ENCODE data around the gene C12orf50. TPM values are rescaled to one million over a fixed set of nuclear protein-coding genes. Genes with fewer than 3 reads are reported as not detected.

C12orf50 gene
- 0.07 and 0.12 TPM in 2 replicates for total RNA-seq

GRCh38 chr12:88029093-88029665 is at the start of gene C12orf50:
TSS of gene C12orf50 (minus strand) at chr12:88029401. CDS start at chr12:88026962, 2,439 bp downstream.
- ChIA-PET POLR2A (no interaction called here), CTCF (no interaction called here)
- ATAC-seq (ENCODE audit: low read depth) (no peak), DNase-seq (no peak)
- Mint-ChIP-seq H3K27me3 (peaks cover 8% of the 10 kb centered on the region), H3K27ac (no peak within 1 kb of the TSS), H3K9me3 (no peaks in the 10 kb centered on the region), H3K4me1 (no peaks in the 10 kb centered on the region), H3K36me3 (ENCODE audit: low read depth) (no peaks in the 10 kb centered on the region), H3K4me3 (no peak within 1 kb of the TSS)
- no peak for TF ChIP-seq CTCF (IDR thresholded peaks at IDR 0.05)
- intact Hi-C loops (cut with micrococcal nuclease), result no loop called here

GRCh38 chr12:88067301-88067700 is 38.1 kb upstream of the C12orf50 start:
- peaks cover 12% of the 10 kb centered on the region for H3K4me1 Mint-ChIP-seq
- no peak for DNase-seq
- ChIA-PET POLR2A (no interaction called here), CTCF (no interaction called here)
- no peaks in the 10 kb centered on the region for H3K27me3 Mint-ChIP-seq
- H3K4me3 Mint-ChIP-seq, result no peak overlapping the region
- no peaks in the 10 kb centered on the region for H3K9me3 Mint-ChIP-seq
- TF ChIP-seq CTCF (IDR thresholded peaks at IDR 0.05), result no peak
- intact Hi-C loops (cut with micrococcal nuclease), result no loop called here
- H3K27ac Mint-ChIP-seq, result no peak overlapping the region
- H3K36me3 Mint-ChIP-seq (ENCODE audit: low read depth), result peaks cover 42% of the 10 kb centered on the region
- no peak for ATAC-seq (ENCODE audit: low read depth)

- DNase-seq, result no peak
- ATAC-seq (ENCODE audit: low read depth), result no peak
- no peaks in the 10 kb centered on the region for H3K9me3 Mint-ChIP-seq
- H3K27ac Mint-ChIP-seq, result no peak overlapping the region
- no peaks in the 10 kb centered on the region for H3K27me3 Mint-ChIP-seq
- peaks cover 15% of the 10 kb centered on the region for H3K4me1 Mint-ChIP-seq
- CTCF ChIA-PET, result no interaction called here
- intact Hi-C loops (cut with micrococcal nuclease), result no loop called here
- POLR2A ChIA-PET, result no interaction called here
- no peak overlapping the region for H3K4me3 Mint-ChIP-seq
- H3K36me3 Mint-ChIP-seq (ENCODE audit: low read depth), result peaks cover 44% of the 10 kb centered on the region
- TF ChIP-seq CTCF (IDR thresholded peaks at IDR 0.05), result no peak
Measured at GRCh38 chr12:88063375-88063774, 34.2 kb upstream of the C12orf50 start.

GRCh38 chr12:88062474-88062873 is 33.3 kb upstream of the C12orf50 start:
- H3K27ac Mint-ChIP-seq, result no peak overlapping the region
- no peak for ATAC-seq (ENCODE audit: low read depth)
- H3K27me3 Mint-ChIP-seq, result no peaks in the 10 kb centered on the region
- peaks cover 49% of the 10 kb centered on the region for H3K36me3 Mint-ChIP-seq (ENCODE audit: low read depth)
- intact Hi-C loops (cut with micrococcal nuclease), result no loop called here
- no peaks in the 10 kb centered on the region for H3K9me3 Mint-ChIP-seq
- peaks cover 15% of the 10 kb centered on the region for H3K4me1 Mint-ChIP-seq
- ChIA-PET CTCF (no interaction called here), POLR2A (no interaction called here)
- no peak for TF ChIP-seq CTCF (IDR thresholded peaks at IDR 0.05)
- no peak for DNase-seq
- no peak overlapping the region for H3K4me3 Mint-ChIP-seq

- H3K27ac Mint-ChIP-seq, result no peak overlapping the region
Measured at GRCh38 chr12:88058719-88059077, 29.5 kb upstream of the C12orf50 start.

More at GRCh38 chr12:88058719-88059077, 29.5 kb upstream of the C12orf50 start:
- ATAC-seq (ENCODE audit: low read depth) (no peak), DNase-seq (no peak)
- Mint-ChIP-seq H3K36me3 (ENCODE audit: low read depth) (peaks cover 61% of the 10 kb centered on the region), H3K4me3 (no peak overlapping the region), H3K4me1 (peaks cover 15% of the 10 kb centered on the region), H3K27me3 (no peaks in the 10 kb centered on the region), H3K9me3 (no peaks in the 10 kb centered on the region)
- ChIA-PET CTCF (no interaction called here), POLR2A (no interaction called here)
- intact Hi-C loops (cut with micrococcal nuclease), result no loop called here
- TF ChIP-seq CTCF (IDR thresholded peaks at IDR 0.05), result no peak
